GM12878 (cell line): ENCODE data around the gene CACNA2D4.

Experiments
- JUNB ChIP-seq: IDR thresholded peaks from 2 replicates; pipeline ENCODE4 v1.6.1; 2016; ENCODE audit warnings: antibody characterized with exemption, mild to moderate bottlenecking
- MEF2A ChIP-seq: IDR thresholded peaks from 2 replicates; pipeline ENCODE4 v1.6.1; 2011; ENCODE audit warnings: low read depth, mild to moderate bottlenecking, low read length, moderate library complexity; ENCODE audit not compliant: insufficient read depth
- PAX5 ChIP-seq: IDR thresholded peaks from 2 replicates; pipeline ENCODE4 v1.6.1; 2011; ENCODE audit warnings: low read depth, low read length, borderline replicate concordance
- POLR2A ChIP-seq: IDR thresholded peaks from 2 replicates; pipeline ENCODE4 v1.6.1; 2011; ENCODE audit warnings: low read depth, mild to moderate bottlenecking, low read length
- POLR2AphosphoS2 ChIP-seq: IDR thresholded peaks from 2 replicates; pipeline ENCODE4 v1.6.1; 2011; ENCODE audit warnings: low read depth, mild to moderate bottlenecking, low read length, improper control_type of control experiment, moderate library complexity
- RBBP5 ChIP-seq: fragments of 200-600 bp; sonication (generic); conservative IDR thresholded peaks from 2 replicates; pipeline ENCODE4 v1.6.1; 2016
- ZNF24 ChIP-seq: fragments of 450-650 bp; IDR thresholded peaks from 2 replicates; pipeline ENCODE4 v1.6.1; 2017; ENCODE audit warnings: antibody characterized with exemption, mild to moderate bottlenecking
- TF ChIP-seq, protein P1 (sequence below): fragments of 450-650 bp; IDR thresholded peaks from 2 replicates; pipeline ENCODE4 v1.6.1; 2017; ENCODE audit warnings: mild to moderate bottlenecking
- TF ChIP-seq, protein P2 (sequence below), 3 experiments: IDR thresholded peaks in 2 of 3; conservative IDR thresholded peaks in 1 of 3; 2 replicates each; pipeline ENCODE4 v1.5.1; 2011; ENCODE audit warnings: low read depth in 3 of 3, low read length in 3 of 3, mild to moderate bottlenecking in 3 of 3, control low read depth in 2 of 3, moderate library complexity in 2 of 3, inconsistent platforms in 1 of 3, mixed read lengths in 1 of 3; ENCODE audit not compliant: control insufficient read depth in 2 of 3, insufficient read depth in 1 of 3; ENCODE audit errors: extremely low read depth in 1 of 3

DNA sequence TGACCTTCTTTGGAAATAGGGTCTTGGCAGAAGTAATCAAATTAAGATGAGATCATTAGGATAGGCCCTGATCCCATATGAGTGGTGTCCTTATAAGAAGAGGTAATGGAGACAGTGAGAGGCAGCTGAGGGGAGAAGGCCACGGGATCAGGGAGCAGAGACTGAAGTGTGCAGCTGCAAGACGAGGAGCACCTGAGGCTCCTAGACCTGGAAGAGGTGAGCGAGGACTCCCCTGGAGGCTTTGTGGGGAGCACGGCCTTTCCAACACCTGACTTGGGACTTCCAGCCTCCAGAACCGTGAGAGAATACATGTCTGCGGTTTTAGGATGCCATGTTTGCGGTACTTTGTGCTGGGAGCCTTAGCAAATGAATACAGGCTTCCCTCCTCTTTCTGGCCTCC lies 60.6 kb downstream of the CACNA2D4 start:
- TF ChIP-seq RBBP5 (no peak), POLR2AphosphoS2 (no peak), PAX5 (no peak), POLR2A (no peak), ZNF24 (no peak), JUNB (no peak), MEF2A (no peak)
- TF ChIP-seq, protein P1, sequence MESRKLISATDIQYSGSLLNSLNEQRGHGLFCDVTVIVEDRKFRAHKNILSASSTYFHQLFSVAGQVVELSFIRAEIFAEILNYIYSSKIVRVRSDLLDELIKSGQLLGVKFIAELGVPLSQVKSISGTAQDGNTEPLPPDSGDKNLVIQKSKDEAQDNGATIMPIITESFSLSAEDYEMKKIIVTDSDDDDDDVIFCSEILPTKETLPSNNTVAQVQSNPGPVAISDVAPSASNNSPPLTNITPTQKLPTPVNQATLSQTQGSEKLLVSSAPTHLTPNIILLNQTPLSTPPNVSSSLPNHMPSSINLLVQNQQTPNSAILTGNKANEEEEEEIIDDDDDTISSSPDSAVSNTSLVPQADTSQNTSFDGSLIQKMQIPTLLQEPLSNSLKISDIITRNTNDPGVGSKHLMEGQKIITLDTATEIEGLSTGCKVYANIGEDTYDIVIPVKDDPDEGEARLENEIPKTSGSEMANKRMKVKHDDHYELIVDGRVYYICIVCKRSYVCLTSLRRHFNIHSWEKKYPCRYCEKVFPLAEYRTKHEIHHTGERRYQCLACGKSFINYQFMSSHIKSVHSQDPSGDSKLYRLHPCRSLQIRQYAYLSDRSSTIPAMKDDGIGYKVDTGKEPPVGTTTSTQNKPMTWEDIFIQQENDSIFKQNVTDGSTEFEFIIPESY = no peak
- TF ChIP-seq, protein P2, sequence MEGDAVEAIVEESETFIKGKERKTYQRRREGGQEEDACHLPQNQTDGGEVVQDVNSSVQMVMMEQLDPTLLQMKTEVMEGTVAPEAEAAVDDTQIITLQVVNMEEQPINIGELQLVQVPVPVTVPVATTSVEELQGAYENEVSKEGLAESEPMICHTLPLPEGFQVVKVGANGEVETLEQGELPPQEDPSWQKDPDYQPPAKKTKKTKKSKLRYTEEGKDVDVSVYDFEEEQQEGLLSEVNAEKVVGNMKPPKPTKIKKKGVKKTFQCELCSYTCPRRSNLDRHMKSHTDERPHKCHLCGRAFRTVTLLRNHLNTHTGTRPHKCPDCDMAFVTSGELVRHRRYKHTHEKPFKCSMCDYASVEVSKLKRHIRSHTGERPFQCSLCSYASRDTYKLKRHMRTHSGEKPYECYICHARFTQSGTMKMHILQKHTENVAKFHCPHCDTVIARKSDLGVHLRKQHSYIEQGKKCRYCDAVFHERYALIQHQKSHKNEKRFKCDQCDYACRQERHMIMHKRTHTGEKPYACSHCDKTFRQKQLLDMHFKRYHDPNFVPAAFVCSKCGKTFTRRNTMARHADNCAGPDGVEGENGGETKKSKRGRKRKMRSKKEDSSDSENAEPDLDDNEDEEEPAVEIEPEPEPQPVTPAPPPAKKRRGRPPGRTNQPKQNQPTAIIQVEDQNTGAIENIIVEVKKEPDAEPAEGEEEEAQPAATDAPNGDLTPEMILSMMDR (IDR thresholded peaks at IDR 0.05 in 2 of 3, conservative IDR thresholded peaks at IDR 0.05 in 1 of 3; ENCODE audit: control insufficient read depth in 2 of 3, extremely low read depth in 1 of 3, insufficient read depth in 1 of 3, low read depth in 3 of 3, low read length in 3 of 3) = no peak
